ENCODE data around the gene SCG3. TPM values are rescaled to one million over a fixed set of nuclear protein-coding genes. Genes with fewer than 3 reads are reported as not detected.
"Not testable (repeated sequence)": the region's sequence is repeated elsewhere in the genome, so short reads cannot be mapped to it uniquely, and the experiment has no call there.

The SCG3 gene
- not detected in 2 replicates for total RNA-seq (2014; rRNA removed; shearing (Covaris generic))

- Histone ChIP-seq H3K27ac (no peak within 1 kb of the TSS), H3K4me1 (no peaks in the 10 kb centered on the region), H3K9me3 (replicated peaks) (no peaks in the 10 kb centered on the region), H3K27me3 (no peaks in the 10 kb centered on the region), H3K4me3 (no peak within 1 kb of the TSS), H3K36me3 (no peaks in the 10 kb centered on the region)
- DNase-seq = peak; percentile 18 to 32
These were observed at the start of gene SCG3 for GRCh38 chr15:51681303-51681963. SCG3 (plus strand) TSS chr15:51681503; CDS start chr15:51681756, 253 bp downstream.

- no peaks in the 10 kb centered on the region for H3K4me1 ChIP-seq
- no peak overlapping the region for H3K4me3 ChIP-seq
- no peaks in the 10 kb centered on the region for H3K9me3 ChIP-seq (replicated peaks)
- DNase-seq = no peak
- H3K36me3 ChIP-seq = no peaks in the 10 kb centered on the region
- H3K27ac ChIP-seq = no peak overlapping the region
- 0 out of 2 replicates have a peak, but pooled peaks cover 3% of the 10 kb centered on the region for H3K27me3 ChIP-seq
These were observed 46.6 kb upstream of the SCG3 start for GRCh38 chr15:51634591-51635198.

GRCh38 chr15:51641490-51642130 is 39.7 kb upstream of the SCG3 start:
- DNase-seq = no peak
- Histone ChIP-seq H3K36me3 (no peaks in the 10 kb centered on the region), H3K27ac (no peak overlapping the region), H3K9me3 (replicated peaks) (no peaks in the 10 kb centered on the region), H3K4me3 (no peak overlapping the region), H3K4me1 (no peaks in the 10 kb centered on the region), H3K27me3 (no peaks in the 10 kb centered on the region)

GRCh38 chr15:51642696-51643095 is 38.6 kb upstream of the SCG3 start:
- no peak for DNase-seq
- Histone ChIP-seq H3K36me3 (no peaks in the 10 kb centered on the region), H3K4me3 (no peak overlapping the region), H3K9me3 (replicated peaks) (no peaks in the 10 kb centered on the region), H3K27me3 (no peaks in the 10 kb centered on the region), H3K4me1 (peaks cover 5% of the 10 kb centered on the region), H3K27ac (no peak overlapping the region)

- Histone ChIP-seq H3K9me3 (replicated peaks) (no peaks in the 10 kb centered on the region), H3K27me3 (no peaks in the 10 kb centered on the region), H3K36me3 (no peaks in the 10 kb centered on the region), H3K27ac (no peak overlapping the region), H3K4me3 (no peak overlapping the region), H3K4me1 (peaks cover 5% of the 10 kb centered on the region)
- peak; percentile 26 to 56 for DNase-seq
These were observed 34.2 kb upstream of the SCG3 start for GRCh38 chr15:51647128-51647562.

- not testable (repeated sequence) for H3K36me3 ChIP-seq; H3K27me3 ChIP-seq; H3K9me3 ChIP-seq (replicated peaks); H3K27ac ChIP-seq; H3K4me1 ChIP-seq; H3K4me3 ChIP-seq; DNase-seq
These were observed 33.2 kb upstream of the SCG3 start for GRCh38 chr15:51648101-51648500.

- not testable (repeated sequence) for H3K36me3 ChIP-seq; H3K4me3 ChIP-seq; H3K9me3 ChIP-seq (replicated peaks); H3K4me1 ChIP-seq; DNase-seq; H3K27ac ChIP-seq; H3K27me3 ChIP-seq
These were observed 32.7 kb upstream of the SCG3 start for GRCh38 chr15:51648643-51649042.

GRCh38 chr15:51649659-51650521 is 31.4 kb upstream of the SCG3 start:
- H3K9me3 ChIP-seq (replicated peaks) = no peaks in the 10 kb centered on the region
- DNase-seq = peak; percentile 33 to 81
- no peaks in the 10 kb centered on the region for H3K36me3 ChIP-seq
- H3K27me3 ChIP-seq = no peaks in the 10 kb centered on the region
- no peak overlapping the region for H3K27ac ChIP-seq
- peaks cover 5% of the 10 kb centered on the region for H3K4me1 ChIP-seq
- H3K4me3 ChIP-seq = no peak overlapping the region

GRCh38 chr15:51652084-51652668 is 29.1 kb upstream of the SCG3 start:
- DNase-seq = no peak
- Histone ChIP-seq H3K4me3 (no peak overlapping the region), H3K27me3 (no peaks in the 10 kb centered on the region), H3K36me3 (no peaks in the 10 kb centered on the region), H3K9me3 (replicated peaks) (no peaks in the 10 kb centered on the region), H3K4me1 (peaks cover 3% of the 10 kb centered on the region), H3K27ac (no peak overlapping the region)

GRCh38 chr15:51655401-51656057 is 25.8 kb upstream of the SCG3 start:
- H3K27ac ChIP-seq = not testable (repeated sequence)

GRCh38 chr15:51658664-51659063 is 22.6 kb upstream of the SCG3 start:
- H3K4me1 ChIP-seq = no peaks in the 10 kb centered on the region
- DNase-seq = peak; percentile 32 to 75
- H3K27me3 ChIP-seq = no peaks in the 10 kb centered on the region
- H3K9me3 ChIP-seq (replicated peaks) = no peaks in the 10 kb centered on the region
- H3K36me3 ChIP-seq = no peaks in the 10 kb centered on the region
- no peak overlapping the region for H3K4me3 ChIP-seq
- no peak overlapping the region for H3K27ac ChIP-seq

More at GRCh38 chr15:51655401-51656057, 25.8 kb upstream of the SCG3 start:
- H3K4me1 ChIP-seq; DNase-seq; H3K4me3 ChIP-seq; H3K9me3 ChIP-seq (replicated peaks); H3K27me3 ChIP-seq; H3K36me3 ChIP-seq: not testable (repeated sequence)

GRCh38 chr15:51661072-51661471 is 20.2 kb upstream of the SCG3 start:
- H3K27me3 ChIP-seq = no peaks in the 10 kb centered on the region
- H3K36me3 ChIP-seq = no peaks in the 10 kb centered on the region
- no peak overlapping the region for H3K4me3 ChIP-seq
- no peak overlapping the region for H3K27ac ChIP-seq
- H3K4me1 ChIP-seq = no peaks in the 10 kb centered on the region
- H3K9me3 ChIP-seq (replicated peaks) = no peaks in the 10 kb centered on the region
- no peak for DNase-seq

GRCh38 chr15:51667478-51667877 is 13.8 kb upstream of the SCG3 start:
- no peak for DNase-seq
- Histone ChIP-seq H3K4me1 (no peaks in the 10 kb centered on the region), H3K36me3 (no peaks in the 10 kb centered on the region), H3K9me3 (replicated peaks) (no peaks in the 10 kb centered on the region), H3K27ac (no peak overlapping the region), H3K4me3 (no peak overlapping the region), H3K27me3 (no peaks in the 10 kb centered on the region)

GRCh38 chr15:51668446-51668845 is 12.9 kb upstream of the SCG3 start:
- no peak overlapping the region for H3K4me3 ChIP-seq
- H3K4me1 ChIP-seq = no peaks in the 10 kb centered on the region
- H3K36me3 ChIP-seq = no peaks in the 10 kb centered on the region
- no peak for DNase-seq
- no peaks in the 10 kb centered on the region for H3K9me3 ChIP-seq (replicated peaks)
- no peak overlapping the region for H3K27ac ChIP-seq
- no peaks in the 10 kb centered on the region for H3K27me3 ChIP-seq
